ENCODE data around the gene DRAM1.

The DRAM1 gene

GRCh38 chr12:101935890-101936746 is 58.7 kb downstream of the DRAM1 start:
- Mint-ChIP-seq H3K4me3 (no peak overlapping the region), H3K4me1 (ENCODE audit: low read depth) (no peaks in the 10 kb centered on the region), H3K27me3 (peaks cover 7% of the 10 kb centered on the region), H3K27ac (no peak overlapping the region), H3K9me3 (ENCODE audit: low read depth) (no peaks in the 10 kb centered on the region), H3K36me3 (no peaks in the 10 kb centered on the region)

- Mint-ChIP-seq H3K27ac (no peak overlapping the region), H3K36me3 (no peaks in the 10 kb centered on the region), H3K4me3 (no peak overlapping the region), H3K9me3 (ENCODE audit: low read depth) (no peaks in the 10 kb centered on the region), H3K27me3 (peaks cover 8% of the 10 kb centered on the region), H3K4me1 (ENCODE audit: low read depth) (no peaks in the 10 kb centered on the region)
These were observed 61.9 kb downstream of the DRAM1 start for GRCh38 chr12:101939306-101939705.

- no peaks in the 10 kb centered on the region for H3K4me1 Mint-ChIP-seq (ENCODE audit: low read depth)
- H3K27ac Mint-ChIP-seq: no peak overlapping the region
- H3K27me3 Mint-ChIP-seq: peaks cover 8% of the 10 kb centered on the region
- H3K36me3 Mint-ChIP-seq: no peaks in the 10 kb centered on the region
- H3K4me3 Mint-ChIP-seq: no peak overlapping the region
- H3K9me3 Mint-ChIP-seq (ENCODE audit: low read depth): no peaks in the 10 kb centered on the region
These were observed 62.5 kb downstream of the DRAM1 start for GRCh38 chr12:101939856-101940265.

- Mint-ChIP-seq H3K27me3 (peaks cover 10% of the 10 kb centered on the region), H3K4me3 (no peak overlapping the region), H3K36me3 (no peaks in the 10 kb centered on the region), H3K9me3 (ENCODE audit: low read depth) (no peaks in the 10 kb centered on the region), H3K4me1 (ENCODE audit: low read depth) (no peaks in the 10 kb centered on the region), H3K27ac (no peak overlapping the region)
These were observed 63.1 kb downstream of the DRAM1 start for GRCh38 chr12:101940400-101940950.

GRCh38 chr12:101941306-101942249 is 64.2 kb downstream of the DRAM1 start:
- Mint-ChIP-seq H3K4me3 (no peak overlapping the region), H3K9me3 (ENCODE audit: low read depth) (no peaks in the 10 kb centered on the region), H3K36me3 (no peaks in the 10 kb centered on the region), H3K27me3 (peaks cover 10% of the 10 kb centered on the region), H3K27ac (no peak overlapping the region), H3K4me1 (ENCODE audit: low read depth) (no peaks in the 10 kb centered on the region)

- Mint-ChIP-seq H3K4me3 (no peak overlapping the region), H3K4me1 (ENCODE audit: low read depth) (no peaks in the 10 kb centered on the region), H3K27ac (no peak overlapping the region), H3K9me3 (ENCODE audit: low read depth) (no peaks in the 10 kb centered on the region), H3K27me3 (peaks cover 7% of the 10 kb centered on the region), H3K36me3 (no peaks in the 10 kb centered on the region)
These were observed 64.8 kb downstream of the DRAM1 start for GRCh38 chr12:101942250-101942605.

GRCh38 chr12:101945369-101946232 is 68.2 kb downstream of the DRAM1 start:
- no peaks in the 10 kb centered on the region for H3K9me3 Mint-ChIP-seq (ENCODE audit: low read depth)

GRCh38 chr12:101946233-101946611 is 68.8 kb downstream of the DRAM1 start:
- H3K4me3 Mint-ChIP-seq: no peak overlapping the region
- no peaks in the 10 kb centered on the region for H3K36me3 Mint-ChIP-seq
- H3K27ac Mint-ChIP-seq: no peak overlapping the region

More at GRCh38 chr12:101945369-101946232, 68.2 kb downstream of the DRAM1 start:
- Mint-ChIP-seq H3K27me3 (peaks cover 4% of the 10 kb centered on the region), H3K4me1 (ENCODE audit: low read depth) (no peaks in the 10 kb centered on the region), H3K27ac (no peak overlapping the region), H3K36me3 (no peaks in the 10 kb centered on the region), H3K4me3 (no peak overlapping the region)

GRCh38 chr12:101947316-101947715 is 69.9 kb downstream of the DRAM1 start:
- no peaks in the 10 kb centered on the region for H3K36me3 Mint-ChIP-seq
- no peaks in the 10 kb centered on the region for H3K9me3 Mint-ChIP-seq (ENCODE audit: low read depth)
- no peak overlapping the region for H3K27ac Mint-ChIP-seq
- H3K27me3 Mint-ChIP-seq: peaks cover 2% of the 10 kb centered on the region
- no peaks in the 10 kb centered on the region for H3K4me1 Mint-ChIP-seq (ENCODE audit: low read depth)
- no peak overlapping the region for H3K4me3 Mint-ChIP-seq

More at GRCh38 chr12:101946233-101946611, 68.8 kb downstream of the DRAM1 start:
- Mint-ChIP-seq H3K9me3 (ENCODE audit: low read depth) (no peaks in the 10 kb centered on the region), H3K27me3 (peaks cover 3% of the 10 kb centered on the region), H3K4me1 (ENCODE audit: low read depth) (no peaks in the 10 kb centered on the region)

- Mint-ChIP-seq H3K9me3 (ENCODE audit: low read depth) (no peaks in the 10 kb centered on the region), H3K4me3 (no peak overlapping the region), H3K27me3 (peaks cover 2% of the 10 kb centered on the region), H3K4me1 (ENCODE audit: low read depth) (no peaks in the 10 kb centered on the region), H3K36me3 (no peaks in the 10 kb centered on the region), H3K27ac (no peak overlapping the region)
These were observed 71.0 kb downstream of the DRAM1 start for GRCh38 chr12:101948365-101948764.

GRCh38 chr12:101951002-101951670 is 73.8 kb downstream of the DRAM1 start:
- Mint-ChIP-seq H3K36me3 (no peaks in the 10 kb centered on the region), H3K27ac (no peak overlapping the region), H3K4me3 (no peak overlapping the region), H3K4me1 (ENCODE audit: low read depth) (no peaks in the 10 kb centered on the region), H3K27me3 (no peaks in the 10 kb centered on the region), H3K9me3 (ENCODE audit: low read depth) (no peaks in the 10 kb centered on the region)

GRCh38 chr12:101954113-101954512 is 76.7 kb downstream of the DRAM1 start:
- no peaks in the 10 kb centered on the region for H3K27me3 Mint-ChIP-seq
- no peaks in the 10 kb centered on the region for H3K4me1 Mint-ChIP-seq (ENCODE audit: low read depth)
- no peak overlapping the region for H3K4me3 Mint-ChIP-seq
- H3K9me3 Mint-ChIP-seq (ENCODE audit: low read depth): peaks cover 3% of the 10 kb centered on the region
- no peak overlapping the region for H3K27ac Mint-ChIP-seq
- peaks cover 5% of the 10 kb centered on the region for H3K36me3 Mint-ChIP-seq

- Mint-ChIP-seq H3K36me3 (peaks cover 7% of the 10 kb centered on the region), H3K4me3 (no peak overlapping the region), H3K9me3 (ENCODE audit: low read depth) (peaks cover 7% of the 10 kb centered on the region), H3K27me3 (no peaks in the 10 kb centered on the region), H3K27ac (no peak overlapping the region), H3K4me1 (ENCODE audit: low read depth) (no peaks in the 10 kb centered on the region)
These were observed 77.3 kb downstream of the DRAM1 start for GRCh38 chr12:101954676-101955075.
